ENCODE measurements around the gene ZDHHC20. TPM values are rescaled to one million over a fixed set of nuclear protein-coding genes. Genes with fewer than 3 reads are reported as not detected.

The ZDHHC20 gene
- total RNA-seq, 1 experiment from 2014 or later, result 129 TPM

DNA sequence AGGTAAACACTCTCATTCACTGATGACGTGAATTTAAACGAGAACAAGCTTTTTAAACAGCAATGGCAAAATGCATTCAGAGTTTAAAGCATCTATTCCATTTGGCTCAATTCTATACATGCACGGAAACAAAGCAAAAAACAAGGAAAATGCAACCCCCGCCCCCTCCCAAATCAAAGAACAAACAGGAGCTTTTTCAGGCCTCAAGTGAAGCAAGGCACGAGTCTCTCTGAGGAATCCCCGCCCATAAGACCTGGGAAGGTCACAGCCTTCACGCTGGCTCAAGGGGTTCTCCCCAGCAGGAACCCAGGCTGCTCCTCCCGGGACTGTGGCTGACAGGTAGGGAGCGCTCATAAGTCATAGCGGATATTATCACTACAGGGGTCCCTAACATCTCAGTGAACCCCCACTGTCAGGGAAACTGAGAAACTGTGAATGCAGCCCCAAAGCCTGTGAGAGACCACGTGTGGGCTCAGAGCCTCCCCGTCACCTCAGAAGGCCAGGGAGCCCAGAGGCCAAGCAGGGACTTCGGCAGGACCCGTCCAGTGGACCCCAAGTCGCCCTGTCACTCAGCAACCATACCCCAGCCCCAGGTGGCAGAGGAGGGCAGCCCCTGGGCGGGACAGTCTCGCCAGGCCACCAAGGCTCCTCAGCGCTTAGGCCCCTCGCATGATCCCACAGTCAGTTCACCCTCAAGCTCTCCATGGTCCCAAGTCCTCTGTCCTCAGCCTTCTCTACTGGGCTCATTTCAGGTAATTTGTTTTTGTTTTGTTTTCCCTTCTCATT, 117.3 kb downstream of the ZDHHC20 start:
- no peak overlapping the region for H3K4me3 ChIP-seq (ENCODE audit: low read length)
- H3K4me2 ChIP-seq (ENCODE audit: low read depth, low read length, poor library complexity, severe bottlenecking), result no peak overlapping the region
- H3K9me2 ChIP-seq (replicated peaks; ENCODE audit: insufficient read depth, low read length), result no peaks in the 10 kb centered on the region
- no peaks in the 10 kb centered on the region for H4K20me1 ChIP-seq (ENCODE audit: insufficient read depth, low read depth, low read length)
- H3K36me3 ChIP-seq (ENCODE audit: insufficient read depth, low read length), result no peaks in the 10 kb centered on the region
- H3K27me3 ChIP-seq (ENCODE audit: low read length), result no peaks in the 10 kb centered on the region
- H2AFZ ChIP-seq (ENCODE audit: low read length), result no peak overlapping the region
- no peak overlapping the region for H3K27ac ChIP-seq (ENCODE audit: low read length)
- H3K79me2 ChIP-seq (ENCODE audit: low read length), result no peaks in the 10 kb centered on the region
- peaks cover under 1% of the 10 kb centered on the region; the same call in 1 of the 2 replicates for H3K4me1 ChIP-seq (ENCODE audit: low read length)
- no peak for DNase-seq
- no peaks in the 10 kb centered on the region for H3K9me3 ChIP-seq (ENCODE audit: low read length)
- no peak overlapping the region for H3K9ac ChIP-seq (ENCODE audit: low read length)

- H3K4me3 ChIP-seq (ENCODE audit: low read length), result no peak overlapping the region
- H3K27ac ChIP-seq (ENCODE audit: low read length), result no peak overlapping the region
- no peak for DNase-seq
- H3K9ac ChIP-seq (ENCODE audit: low read length), result no peak overlapping the region
- no peak overlapping the region for H3K4me2 ChIP-seq (ENCODE audit: low read depth, low read length, poor library complexity, severe bottlenecking)
- H4K20me1 ChIP-seq (ENCODE audit: insufficient read depth, low read depth, low read length), result no peaks in the 10 kb centered on the region
- no peaks in the 10 kb centered on the region for H3K4me1 ChIP-seq (ENCODE audit: low read length)
- H3K79me2 ChIP-seq (ENCODE audit: low read length), result no peaks in the 10 kb centered on the region
- no peaks in the 10 kb centered on the region for H3K27me3 ChIP-seq (ENCODE audit: low read length)
- H3K36me3 ChIP-seq (ENCODE audit: insufficient read depth, low read length), result no peaks in the 10 kb centered on the region
- H3K9me2 ChIP-seq (replicated peaks; ENCODE audit: insufficient read depth, low read length), result no peaks in the 10 kb centered on the region
- H3K9me3 ChIP-seq (ENCODE audit: low read length), result no peaks in the 10 kb centered on the region
- H2AFZ ChIP-seq (ENCODE audit: low read length), result no peak overlapping the region
Measured at GRCh38 chr13:21338639-21339278, 120.3 kb downstream of the ZDHHC20 start.

- Histone ChIP-seq H3K27me3 (ENCODE audit: low read length) (no peaks in the 10 kb centered on the region), H3K79me2 (ENCODE audit: low read length) (no peaks in the 10 kb centered on the region), H3K4me1 (ENCODE audit: low read length) (no peaks in the 10 kb centered on the region), H3K27ac (ENCODE audit: low read length) (no peak overlapping the region), H3K36me3 (ENCODE audit: insufficient read depth, low read length) (no peaks in the 10 kb centered on the region), H3K9ac (ENCODE audit: low read length) (no peak overlapping the region), H3K4me2 (ENCODE audit: low read depth, low read length, poor library complexity, severe bottlenecking) (no peak overlapping the region), H3K9me2 (replicated peaks; ENCODE audit: insufficient read depth, low read length) (no peaks in the 10 kb centered on the region), H2AFZ (ENCODE audit: low read length) (no peak overlapping the region), H3K4me3 (ENCODE audit: low read length) (no peak overlapping the region), H3K9me3 (ENCODE audit: low read length) (no peaks in the 10 kb centered on the region), H4K20me1 (ENCODE audit: insufficient read depth, low read depth, low read length) (no peaks in the 10 kb centered on the region)
- DNase-seq, result no peak
Measured at GRCh38 chr13:21338156-21338555, 120.9 kb downstream of the ZDHHC20 start.

DNA sequence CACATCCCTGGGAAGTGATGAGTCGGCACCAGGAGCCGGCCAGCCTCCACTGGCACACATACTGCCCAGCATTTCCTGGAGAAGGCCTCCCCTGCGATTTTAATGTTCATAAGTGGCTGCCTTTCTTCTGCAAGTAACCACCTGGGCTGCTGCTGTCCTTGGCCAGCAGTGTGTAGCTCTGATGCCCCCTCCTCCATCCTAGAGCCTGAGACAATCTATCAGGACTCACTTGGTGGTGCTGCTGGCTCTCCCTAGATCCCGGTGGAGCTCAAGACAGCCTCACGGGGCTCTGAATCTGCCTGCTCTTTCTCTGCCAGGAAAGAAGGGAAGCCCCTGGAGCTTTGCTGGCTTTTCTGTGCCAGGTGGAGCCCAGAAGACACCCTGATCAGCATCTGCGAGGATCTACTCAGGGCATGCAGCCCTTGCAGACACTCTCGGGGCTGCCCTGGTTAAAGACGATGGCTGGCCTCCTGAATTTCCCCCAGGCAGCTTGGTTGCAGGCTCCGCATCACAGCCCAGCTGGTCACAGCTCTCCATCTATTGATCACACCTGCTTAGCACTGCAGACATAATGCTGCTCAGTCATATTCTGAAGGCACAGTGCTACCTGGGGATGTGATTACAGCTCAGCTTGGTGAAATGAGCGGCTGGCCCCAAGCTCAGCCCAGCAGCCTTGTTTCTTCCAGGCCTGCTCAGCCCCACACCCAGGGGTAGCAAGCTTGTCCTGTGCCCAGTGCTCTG, 122.3 kb downstream of the ZDHHC20 start:
- no peaks in the 10 kb centered on the region for H4K20me1 ChIP-seq (ENCODE audit: insufficient read depth, low read depth, low read length)
- no peaks in the 10 kb centered on the region for H3K9me2 ChIP-seq (replicated peaks; ENCODE audit: insufficient read depth, low read length)
- no peak for DNase-seq
- no peak overlapping the region for H2AFZ ChIP-seq (ENCODE audit: low read length)
- H3K4me1 ChIP-seq (ENCODE audit: low read length), result no peaks in the 10 kb centered on the region
- no peak overlapping the region for H3K27ac ChIP-seq (ENCODE audit: low read length)
- no peaks in the 10 kb centered on the region for H3K79me2 ChIP-seq (ENCODE audit: low read length)
- no peaks in the 10 kb centered on the region for H3K36me3 ChIP-seq (ENCODE audit: insufficient read depth, low read length)
- H3K27me3 ChIP-seq (ENCODE audit: low read length), result no peaks in the 10 kb centered on the region
- H3K9me3 ChIP-seq (ENCODE audit: low read length), result no peaks in the 10 kb centered on the region
- no peak overlapping the region for H3K4me3 ChIP-seq (ENCODE audit: low read length)
- H3K4me2 ChIP-seq (ENCODE audit: low read depth, low read length, poor library complexity, severe bottlenecking), result no peak overlapping the region
- H3K9ac ChIP-seq (ENCODE audit: low read length), result no peak overlapping the region

- no peaks in the 10 kb centered on the region for H3K27me3 ChIP-seq (ENCODE audit: low read length)
- no peaks in the 10 kb centered on the region for H3K36me3 ChIP-seq (ENCODE audit: insufficient read depth, low read length)
- no peak overlapping the region for H3K9ac ChIP-seq (ENCODE audit: low read length)
- peaks cover 14% of the 10 kb centered on the region for H3K4me1 ChIP-seq (ENCODE audit: low read length)
- DNase-seq, result no peak
- no peaks in the 10 kb centered on the region for H4K20me1 ChIP-seq (ENCODE audit: insufficient read depth, low read depth, low read length)
- no peak overlapping the region for H3K4me3 ChIP-seq (ENCODE audit: low read length)
- H3K27ac ChIP-seq (ENCODE audit: low read length), result no peak overlapping the region
- no peak overlapping the region for H2AFZ ChIP-seq (ENCODE audit: low read length)
- H3K4me2 ChIP-seq (ENCODE audit: low read depth, low read length, poor library complexity, severe bottlenecking), result no peak overlapping the region
- no peaks in the 10 kb centered on the region for H3K79me2 ChIP-seq (ENCODE audit: low read length)
- H3K9me2 ChIP-seq (replicated peaks; ENCODE audit: insufficient read depth, low read length), result no peaks in the 10 kb centered on the region
- no peaks in the 10 kb centered on the region for H3K9me3 ChIP-seq (ENCODE audit: low read length)
Measured at GRCh38 chr13:21333186-21333585, 125.9 kb downstream of the ZDHHC20 start.

DNA sequence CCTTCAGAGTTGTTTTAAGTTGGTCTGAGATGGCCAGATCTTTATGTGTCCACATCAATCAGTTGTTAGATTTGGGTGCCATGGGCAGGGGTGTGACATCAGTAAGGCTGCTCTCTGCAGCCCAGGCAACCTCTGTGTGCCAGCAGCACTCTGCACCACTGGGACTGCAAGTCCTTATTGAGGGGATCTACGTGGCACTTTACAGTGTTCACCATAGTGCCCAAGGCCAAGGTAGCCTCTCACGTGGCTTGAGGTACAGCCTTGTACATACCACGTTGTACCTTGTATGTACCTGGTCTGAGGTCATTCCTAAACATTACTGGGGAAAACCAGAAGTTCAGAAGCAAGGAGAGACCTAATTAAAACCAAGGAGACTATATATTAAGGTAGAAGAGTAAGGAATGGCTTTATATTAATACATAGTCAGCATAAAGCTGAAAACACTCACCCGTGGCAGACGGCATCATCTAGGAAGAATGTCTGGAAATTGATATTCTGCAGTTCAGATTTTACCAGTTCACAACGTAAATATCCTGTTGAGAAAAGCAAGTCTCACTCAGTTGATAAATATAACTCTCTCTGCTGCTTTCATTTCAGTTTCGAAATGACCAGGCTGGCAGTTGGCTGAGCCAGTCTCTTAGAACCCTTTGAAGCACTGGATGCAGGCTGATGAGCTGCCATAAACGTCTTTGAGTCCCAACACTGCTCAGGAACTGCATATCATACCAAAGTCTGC, 128.8 kb downstream of the ZDHHC20 start:
- Histone ChIP-seq H3K4me3 (ENCODE audit: low read length) (no peak overlapping the region), H3K4me1 (ENCODE audit: low read length) (peaks cover 19% of the 10 kb centered on the region), H3K36me3 (ENCODE audit: insufficient read depth, low read length) (no peaks in the 10 kb centered on the region), H3K27ac (ENCODE audit: low read length) (no peak overlapping the region), H3K9me3 (ENCODE audit: low read length) (no peaks in the 10 kb centered on the region), H3K9me2 (replicated peaks; ENCODE audit: insufficient read depth, low read length) (no peaks in the 10 kb centered on the region), H3K9ac (ENCODE audit: low read length) (no peak overlapping the region), H3K4me2 (ENCODE audit: low read depth, low read length, poor library complexity, severe bottlenecking) (no peak overlapping the region), H2AFZ (ENCODE audit: low read length) (no peak overlapping the region), H3K79me2 (ENCODE audit: low read length) (no peaks in the 10 kb centered on the region), H3K27me3 (ENCODE audit: low read length) (no peaks in the 10 kb centered on the region), H4K20me1 (ENCODE audit: insufficient read depth, low read depth, low read length) (no peaks in the 10 kb centered on the region)
- DNase-seq, result no peak

DNA sequence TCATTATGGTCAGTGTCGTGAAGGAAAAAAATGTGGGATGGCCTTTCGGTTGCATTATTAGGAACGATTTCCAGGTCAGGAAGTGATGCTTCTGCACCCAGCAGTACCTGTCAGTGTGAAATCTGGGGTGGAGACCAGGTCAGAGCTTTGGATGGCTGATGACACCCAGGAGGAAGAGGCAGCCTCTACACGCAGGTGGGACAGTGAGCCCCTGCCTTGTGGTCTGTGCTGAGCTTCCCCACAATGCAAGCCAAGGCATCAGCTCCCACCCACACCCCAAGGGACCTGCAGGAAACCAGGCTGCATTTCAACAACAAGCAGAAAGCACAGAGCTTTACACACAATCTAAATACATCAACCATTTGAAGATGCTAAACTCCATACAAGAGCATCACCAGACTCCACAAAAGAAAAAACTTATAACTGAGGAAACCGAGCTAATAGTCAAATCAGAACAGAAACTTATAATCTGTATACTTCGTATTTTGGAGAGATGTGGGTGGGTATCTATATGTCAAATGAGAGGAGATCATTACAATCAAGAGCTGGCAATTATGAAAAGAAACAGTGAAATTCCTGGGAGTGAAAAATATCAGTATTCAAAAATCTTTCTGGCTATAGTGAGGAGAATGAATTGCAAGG, 130.1 kb downstream of the ZDHHC20 start:
- DNase-seq, result no peak
- Histone ChIP-seq H3K27ac (ENCODE audit: low read length) (no peak overlapping the region), H3K27me3 (ENCODE audit: low read length) (no peaks in the 10 kb centered on the region), H3K9ac (ENCODE audit: low read length) (no peak overlapping the region), H3K36me3 (ENCODE audit: insufficient read depth, low read length) (no peaks in the 10 kb centered on the region), H4K20me1 (ENCODE audit: insufficient read depth, low read depth, low read length) (no peaks in the 10 kb centered on the region), H3K9me2 (replicated peaks; ENCODE audit: insufficient read depth, low read length) (no peaks in the 10 kb centered on the region), H3K79me2 (ENCODE audit: low read length) (no peaks in the 10 kb centered on the region), H3K4me2 (ENCODE audit: low read depth, low read length, poor library complexity, severe bottlenecking) (no peak overlapping the region), H3K4me1 (ENCODE audit: low read length) (peaks cover 21% of the 10 kb centered on the region), H2AFZ (ENCODE audit: low read length) (no peak overlapping the region), H3K4me3 (ENCODE audit: low read length) (no peak overlapping the region), H3K9me3 (ENCODE audit: low read length) (no peaks in the 10 kb centered on the region)
